Measurements from ENCODE around the gene CRYAB.

Gene CRYAB

DNA sequence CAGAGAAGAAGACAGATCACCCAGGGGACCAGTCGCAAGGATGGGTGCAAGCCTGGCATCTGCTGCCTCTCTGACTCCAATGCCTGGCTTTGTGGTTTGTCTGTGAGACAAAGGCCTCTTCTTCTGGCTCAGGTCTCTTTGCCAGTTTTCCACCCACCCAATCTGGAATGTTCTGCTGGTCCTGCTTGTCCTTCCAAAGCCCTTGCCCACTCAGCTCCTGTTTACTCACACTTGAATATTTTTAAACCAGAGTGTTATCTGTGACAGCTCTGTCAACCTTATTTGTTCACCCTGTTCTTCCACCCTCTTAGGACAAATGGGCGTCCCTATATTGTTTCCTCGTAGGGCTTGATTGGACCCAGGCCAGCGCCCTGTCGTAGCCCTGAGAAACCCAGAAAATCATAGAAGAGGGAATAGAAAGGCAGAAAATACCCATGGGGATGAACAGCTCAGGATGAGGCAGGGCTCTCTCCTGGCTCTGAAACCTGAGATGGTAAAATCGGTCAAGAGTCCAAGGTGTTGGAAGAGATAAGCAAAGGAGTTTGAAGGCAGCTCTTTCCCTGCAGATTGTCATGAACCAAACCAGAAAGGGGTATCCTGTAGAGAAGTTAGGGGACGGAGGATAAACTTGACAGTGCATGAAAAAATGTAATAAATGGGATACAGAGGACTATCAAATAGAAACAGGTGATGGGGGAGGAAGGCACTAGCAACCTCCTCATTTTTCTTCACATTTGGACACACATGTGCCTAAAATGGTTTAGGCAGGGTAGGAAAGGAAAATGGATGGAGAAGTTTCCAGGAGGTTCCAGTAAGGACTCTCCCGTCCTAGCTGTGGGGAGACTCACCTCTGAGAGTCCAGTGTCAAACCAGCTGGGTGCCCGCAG, 651 bp downstream of the CRYAB start:
- no peak for DNase-seq (ENCODE audit: low read depth)
- TF ChIP-seq, protein P1, sequence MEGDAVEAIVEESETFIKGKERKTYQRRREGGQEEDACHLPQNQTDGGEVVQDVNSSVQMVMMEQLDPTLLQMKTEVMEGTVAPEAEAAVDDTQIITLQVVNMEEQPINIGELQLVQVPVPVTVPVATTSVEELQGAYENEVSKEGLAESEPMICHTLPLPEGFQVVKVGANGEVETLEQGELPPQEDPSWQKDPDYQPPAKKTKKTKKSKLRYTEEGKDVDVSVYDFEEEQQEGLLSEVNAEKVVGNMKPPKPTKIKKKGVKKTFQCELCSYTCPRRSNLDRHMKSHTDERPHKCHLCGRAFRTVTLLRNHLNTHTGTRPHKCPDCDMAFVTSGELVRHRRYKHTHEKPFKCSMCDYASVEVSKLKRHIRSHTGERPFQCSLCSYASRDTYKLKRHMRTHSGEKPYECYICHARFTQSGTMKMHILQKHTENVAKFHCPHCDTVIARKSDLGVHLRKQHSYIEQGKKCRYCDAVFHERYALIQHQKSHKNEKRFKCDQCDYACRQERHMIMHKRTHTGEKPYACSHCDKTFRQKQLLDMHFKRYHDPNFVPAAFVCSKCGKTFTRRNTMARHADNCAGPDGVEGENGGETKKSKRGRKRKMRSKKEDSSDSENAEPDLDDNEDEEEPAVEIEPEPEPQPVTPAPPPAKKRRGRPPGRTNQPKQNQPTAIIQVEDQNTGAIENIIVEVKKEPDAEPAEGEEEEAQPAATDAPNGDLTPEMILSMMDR (IDR thresholded peaks at IDR 0.05; ENCODE audit: control insufficient read depth, extremely low read depth, insufficient read depth) = no peak
- no peak overlapping the region for H3K4me3 ChIP-seq (ENCODE audit: low read depth, low read length)

DNA sequence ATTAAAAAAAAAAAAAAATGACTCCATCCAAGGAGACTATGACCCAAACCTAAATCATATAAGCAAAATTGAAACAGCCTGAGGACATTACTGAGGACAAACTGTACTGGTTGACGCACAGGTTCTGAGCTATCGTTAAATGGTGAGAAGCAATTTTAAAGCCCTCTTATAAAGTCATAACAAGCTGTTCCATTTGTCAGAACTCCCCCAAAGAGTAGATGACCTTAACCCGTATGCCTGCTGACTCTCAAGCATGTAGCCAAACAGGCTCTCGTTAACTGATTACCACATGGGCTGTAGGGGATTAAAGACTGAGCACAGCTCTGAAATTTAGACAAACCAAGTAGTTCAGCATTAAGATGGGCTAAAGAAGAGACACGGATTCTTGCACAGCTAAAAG, 2.2 kb downstream of the CRYAB start:
- TF ChIP-seq, protein P1 (IDR thresholded peaks at IDR 0.05; ENCODE audit: control insufficient read depth, extremely low read depth, insufficient read depth) = no peak
- no peak for DNase-seq (ENCODE audit: low read depth)
- no peak overlapping the region for H3K4me3 ChIP-seq (ENCODE audit: low read depth, low read length)

DNA sequence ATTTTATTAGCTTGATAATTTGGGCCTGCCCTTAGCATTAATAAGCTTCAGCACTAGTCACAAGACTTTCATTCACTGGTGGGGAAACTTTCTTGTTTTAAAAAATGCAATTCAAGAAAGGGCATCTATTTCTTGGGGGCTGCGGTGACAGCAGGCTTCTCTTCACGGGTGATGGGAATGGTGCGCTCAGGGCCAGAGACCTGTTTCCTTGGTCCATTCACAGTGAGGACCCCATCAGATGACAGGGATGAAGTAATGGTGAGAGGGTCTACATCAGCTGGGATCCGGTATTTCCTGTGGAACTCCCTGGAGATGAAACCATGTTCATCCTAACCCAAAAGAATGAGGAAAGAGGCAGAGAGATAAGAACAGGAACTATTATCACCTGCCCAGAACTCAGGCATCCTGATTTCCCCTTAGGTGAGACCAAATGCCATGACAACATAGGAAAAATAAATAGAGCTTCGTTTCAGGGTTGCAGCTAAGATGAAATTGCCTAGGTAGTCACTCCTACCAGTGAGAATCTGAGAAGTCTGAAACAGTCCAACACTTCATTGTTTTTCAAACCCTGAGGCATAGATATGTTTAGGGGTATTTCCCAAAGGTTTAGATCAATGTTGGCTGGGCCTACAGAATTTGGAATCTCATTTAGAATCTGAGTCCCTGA, 2.8 kb downstream of the CRYAB start:
- TF ChIP-seq, protein P1 (IDR thresholded peaks at IDR 0.05; ENCODE audit: control insufficient read depth, extremely low read depth, insufficient read depth) = no peak

DNA sequence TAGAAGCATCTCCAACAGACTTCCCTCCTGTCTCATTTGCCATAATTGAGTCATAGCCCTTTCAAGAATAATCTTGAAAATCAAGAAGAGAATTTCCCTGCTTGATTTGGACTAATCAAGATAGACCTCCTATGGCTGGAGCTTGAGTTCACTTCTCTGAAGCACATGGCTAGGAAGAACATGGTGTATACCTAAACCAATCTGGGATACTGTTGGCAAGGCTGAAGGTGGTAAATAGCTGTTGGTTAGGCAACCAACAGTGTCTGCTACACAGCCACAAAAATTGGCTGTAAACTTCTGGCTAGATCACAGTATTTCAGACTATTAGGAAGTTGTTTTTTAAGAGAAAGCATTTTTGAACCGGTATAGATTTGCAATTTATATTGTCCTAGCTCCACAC, 4.9 kb downstream of the CRYAB start:
- H3K4me3 ChIP-seq (ENCODE audit: low read depth, low read length) = no peak overlapping the region
- TF ChIP-seq, protein P1 (IDR thresholded peaks at IDR 0.05; ENCODE audit: control insufficient read depth, extremely low read depth, insufficient read depth) = no peak
- no peak for DNase-seq (ENCODE audit: low read depth)

More for the DNA sequence above, 2.8 kb downstream of the CRYAB start:
- no peak overlapping the region for H3K4me3 ChIP-seq (ENCODE audit: low read depth, low read length)
- DNase-seq (ENCODE audit: low read depth) = no peak

DNA sequence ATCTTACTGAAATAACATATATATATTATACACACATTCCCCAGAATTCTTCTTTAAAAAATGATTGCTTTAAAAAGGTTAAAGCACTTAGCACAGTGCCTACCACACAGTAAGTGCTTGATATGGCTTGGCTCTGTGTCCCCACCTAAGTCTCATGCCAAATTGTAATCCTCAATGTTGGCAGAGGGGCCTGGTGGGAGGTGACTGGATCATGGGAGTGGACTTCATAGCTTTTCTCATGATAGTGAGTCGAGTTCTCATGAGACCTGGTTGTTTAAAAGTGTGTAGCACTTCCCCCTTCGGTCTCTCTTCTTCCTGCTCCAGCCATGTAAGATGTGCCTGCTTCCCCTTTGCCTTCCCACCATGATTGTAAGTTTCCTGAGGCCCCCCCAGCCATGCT, 6.2 kb downstream of the CRYAB start:
- no peak overlapping the region for H3K4me3 ChIP-seq (ENCODE audit: low read depth, low read length)
- TF ChIP-seq, protein P1 (IDR thresholded peaks at IDR 0.05; ENCODE audit: control insufficient read depth, extremely low read depth, insufficient read depth) = no peak
- no peak for DNase-seq (ENCODE audit: low read depth)

DNA sequence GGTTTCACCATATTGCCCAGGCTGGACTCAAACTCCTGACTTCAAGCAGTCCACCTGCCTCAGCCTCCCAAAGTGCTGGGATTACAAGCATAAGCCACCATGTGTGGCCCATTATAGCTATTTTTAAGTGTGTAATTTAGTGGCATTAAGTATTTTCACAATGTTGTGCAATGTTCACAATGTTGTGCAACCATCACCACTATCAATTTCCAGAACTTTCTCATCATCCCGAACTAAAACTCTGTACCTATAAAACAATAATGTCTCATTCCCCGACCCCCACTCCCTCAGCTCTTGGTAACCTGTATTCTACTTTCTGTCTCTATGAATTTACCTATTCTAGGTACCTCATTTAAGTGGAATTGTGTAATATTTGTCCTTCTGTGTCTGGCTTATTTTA, 24.7 kb downstream of the CRYAB start:
- TF ChIP-seq, protein P1 (IDR thresholded peaks at IDR 0.05; ENCODE audit: control insufficient read depth, extremely low read depth, insufficient read depth) = no peak
- no peak overlapping the region for H3K4me3 ChIP-seq (ENCODE audit: low read depth, low read length)
- no peak for DNase-seq (ENCODE audit: low read depth)
